ENCODE measurements around the gene PHF12.
A peak's percentile ranks its signal among the peaks of the same experiment; 100 is the strongest.

Gene PHF12

DNA sequence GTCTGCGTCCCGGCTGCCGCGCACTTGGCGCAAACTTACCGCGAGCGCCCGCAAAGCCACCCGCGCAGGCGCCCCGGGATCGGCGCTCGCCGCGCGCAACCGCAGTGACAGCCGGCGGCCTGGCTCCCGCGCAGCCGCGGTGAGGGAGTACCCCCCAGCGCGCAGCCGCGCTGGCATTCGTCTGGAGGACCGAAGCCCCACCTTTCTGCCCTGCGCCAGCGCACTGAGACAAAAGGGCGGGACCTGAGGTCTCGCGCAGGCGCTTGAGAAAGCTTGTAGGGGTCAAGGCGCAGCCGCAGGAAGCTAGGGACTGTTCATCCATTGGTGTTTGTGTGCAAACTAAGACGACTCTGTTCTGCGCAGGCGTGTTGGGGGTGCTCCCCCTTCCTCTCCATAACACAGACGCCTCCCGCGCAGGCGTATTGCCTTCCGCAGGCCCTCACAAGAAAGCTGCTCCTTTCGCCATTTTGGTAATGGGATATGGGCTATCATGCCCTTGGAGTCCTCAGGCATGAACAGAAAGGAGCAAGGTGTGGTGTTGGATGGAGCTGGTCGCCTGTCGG lies at the start of gene PHF12:
Gene PHF12 (minus strand): TSS at position 91 of the 563 bp plus-strand sequence. CDS start 558 bp downstream, outside the sequence.
- TF ChIP-seq, protein P1, sequence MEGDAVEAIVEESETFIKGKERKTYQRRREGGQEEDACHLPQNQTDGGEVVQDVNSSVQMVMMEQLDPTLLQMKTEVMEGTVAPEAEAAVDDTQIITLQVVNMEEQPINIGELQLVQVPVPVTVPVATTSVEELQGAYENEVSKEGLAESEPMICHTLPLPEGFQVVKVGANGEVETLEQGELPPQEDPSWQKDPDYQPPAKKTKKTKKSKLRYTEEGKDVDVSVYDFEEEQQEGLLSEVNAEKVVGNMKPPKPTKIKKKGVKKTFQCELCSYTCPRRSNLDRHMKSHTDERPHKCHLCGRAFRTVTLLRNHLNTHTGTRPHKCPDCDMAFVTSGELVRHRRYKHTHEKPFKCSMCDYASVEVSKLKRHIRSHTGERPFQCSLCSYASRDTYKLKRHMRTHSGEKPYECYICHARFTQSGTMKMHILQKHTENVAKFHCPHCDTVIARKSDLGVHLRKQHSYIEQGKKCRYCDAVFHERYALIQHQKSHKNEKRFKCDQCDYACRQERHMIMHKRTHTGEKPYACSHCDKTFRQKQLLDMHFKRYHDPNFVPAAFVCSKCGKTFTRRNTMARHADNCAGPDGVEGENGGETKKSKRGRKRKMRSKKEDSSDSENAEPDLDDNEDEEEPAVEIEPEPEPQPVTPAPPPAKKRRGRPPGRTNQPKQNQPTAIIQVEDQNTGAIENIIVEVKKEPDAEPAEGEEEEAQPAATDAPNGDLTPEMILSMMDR (IDR thresholded peaks at IDR 0.05), result no peak
- intact Hi-C loops (cut with DNase I; ENCODE audit: low total_unique reads), result loop anchor here (5.0 kb wide), 1 partner anchor 614 kb away; the partner anchor contains the start of genes IFT20 and TNFAIP1
- Histone ChIP-seq H3K27ac (peak within 1 kb of the TSS; percentile 86 to 98), H3K4me3 (peak within 1 kb of the TSS; percentile 67 to 98), H3K36me3 (no peaks in the 10 kb centered on the region), H3K4me1 (peaks cover 0 to 33% (median 23%) of the 10 kb centered on the region in 4 donors), H3K9me3 (no peaks in the 10 kb centered on the region), H3K27me3 (no peaks in the 10 kb centered on the region)
- peak; percentile 100 for DNase-seq

GRCh38 chr17:29000973-29001372 lies 49.7 kb upstream of the PHF12 start:
- Histone ChIP-seq H3K27ac (no peak overlapping the region), H3K36me3 (no peaks in the 10 kb centered on the region), H3K9me3 (no peaks in the 10 kb centered on the region), H3K4me3 (no peak overlapping the region), H3K27me3 (peaks cover 0 to 59% of the 10 kb centered on the region in 2 donors), H3K4me1 (peaks cover 0 to 9% (median 7%) of the 10 kb centered on the region in 4 donors)
- no peak for DNase-seq
- intact Hi-C loops (cut with DNase I; ENCODE audit: low total_unique reads), result no loop called here
- TF ChIP-seq, protein P1 (IDR thresholded peaks at IDR 0.05), result no peak

DNA sequence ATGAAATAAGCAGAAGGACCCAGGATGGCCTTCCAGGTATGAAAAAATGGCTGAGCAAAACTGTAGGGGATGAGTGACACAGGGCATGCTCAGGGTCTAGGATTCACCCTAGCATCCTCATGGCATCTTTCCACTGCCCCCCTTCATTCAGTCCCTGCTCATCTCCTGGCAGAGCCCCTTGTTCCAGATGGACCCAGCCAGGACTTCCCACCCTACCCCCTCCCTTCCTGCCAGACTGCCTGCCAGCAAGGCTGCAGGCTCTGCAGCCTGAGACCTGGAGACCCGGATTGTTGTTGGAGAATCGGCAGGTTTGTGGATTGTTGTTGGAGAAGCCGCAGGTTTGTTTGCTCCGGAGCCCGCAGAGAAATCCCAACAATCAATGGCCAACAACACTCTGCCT lies 47.9 kb upstream of the PHF12 start:
- H3K9me3 ChIP-seq, result no peaks in the 10 kb centered on the region
- peaks cover 0 to 51% of the 10 kb centered on the region in 2 donors for H3K27me3 ChIP-seq
- TF ChIP-seq, protein P1 (IDR thresholded peaks at IDR 0.05), result no peak
- no peak for DNase-seq
- intact Hi-C loops (cut with DNase I; ENCODE audit: low total_unique reads), result loop anchor here (10.0 kb wide), 1 partner anchor 56 kb away; no protein-coding TSS in a partner anchor
- H3K4me1 ChIP-seq, result no peaks in the 10 kb centered on the region
- H3K27ac ChIP-seq, result no peak overlapping the region
- H3K36me3 ChIP-seq, result no peaks in the 10 kb centered on the region
- H3K4me3 ChIP-seq, result no peak overlapping the region

DNA sequence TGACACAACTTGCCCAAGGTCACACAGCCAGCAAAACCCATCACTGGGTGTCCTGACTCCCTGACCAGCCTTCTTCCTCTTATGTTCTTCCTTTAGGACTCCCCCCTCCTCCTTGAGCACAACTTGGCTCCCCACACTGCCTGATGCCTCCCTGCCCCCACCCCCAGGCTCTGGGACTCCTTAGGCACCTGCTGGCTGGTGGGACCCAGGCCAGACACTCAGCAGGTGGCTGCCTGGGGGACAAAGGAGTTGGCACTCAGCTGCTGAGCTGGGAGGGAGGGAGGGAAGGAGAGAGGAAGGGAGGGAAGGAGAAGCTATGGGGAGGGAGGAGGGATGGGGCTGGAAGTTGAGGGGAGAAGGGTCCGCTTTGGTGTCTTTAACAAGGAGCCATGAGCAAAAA lies 46.5 kb upstream of the PHF12 start:
- no peak for DNase-seq
- no peaks in the 10 kb centered on the region for H3K9me3 ChIP-seq
- no peak overlapping the region for H3K27ac ChIP-seq
- H3K36me3 ChIP-seq, result no peaks in the 10 kb centered on the region
- intact Hi-C loops (cut with DNase I; ENCODE audit: low total_unique reads), result loop anchor here (10.0 kb wide), 1 partner anchor 57 kb away; no protein-coding TSS in a partner anchor
- peaks cover 0 to 37% of the 10 kb centered on the region in 2 donors for H3K27me3 ChIP-seq
- TF ChIP-seq, protein P1 (IDR thresholded peaks at IDR 0.05), result no peak
- no peak overlapping the region for H3K4me3 ChIP-seq
- H3K4me1 ChIP-seq, result no peaks in the 10 kb centered on the region

- Histone ChIP-seq H3K9me3 (no peaks in the 10 kb centered on the region), H3K27ac (no peak overlapping the region), H3K27me3 (peaks cover 0 to 32% of the 10 kb centered on the region in 2 donors), H3K4me1 (no peaks in the 10 kb centered on the region), H3K36me3 (no peaks in the 10 kb centered on the region), H3K4me3 (no peak overlapping the region)
- no peak for DNase-seq
- intact Hi-C loops (cut with DNase I; ENCODE audit: low total_unique reads), result loop anchor here (10.0 kb wide), 1 partner anchor 58 kb away; no protein-coding TSS in a partner anchor
- TF ChIP-seq, protein P1 (IDR thresholded peaks at IDR 0.05), result no peak
Measured at GRCh38 chr17:28996554-28997096, 45.3 kb upstream of the PHF12 start.
